ENCODE measurements around the gene HOXC5.
A peak's percentile ranks its signal among the peaks of the same experiment; 100 is the strongest.

The HOXC5 gene

DNA sequence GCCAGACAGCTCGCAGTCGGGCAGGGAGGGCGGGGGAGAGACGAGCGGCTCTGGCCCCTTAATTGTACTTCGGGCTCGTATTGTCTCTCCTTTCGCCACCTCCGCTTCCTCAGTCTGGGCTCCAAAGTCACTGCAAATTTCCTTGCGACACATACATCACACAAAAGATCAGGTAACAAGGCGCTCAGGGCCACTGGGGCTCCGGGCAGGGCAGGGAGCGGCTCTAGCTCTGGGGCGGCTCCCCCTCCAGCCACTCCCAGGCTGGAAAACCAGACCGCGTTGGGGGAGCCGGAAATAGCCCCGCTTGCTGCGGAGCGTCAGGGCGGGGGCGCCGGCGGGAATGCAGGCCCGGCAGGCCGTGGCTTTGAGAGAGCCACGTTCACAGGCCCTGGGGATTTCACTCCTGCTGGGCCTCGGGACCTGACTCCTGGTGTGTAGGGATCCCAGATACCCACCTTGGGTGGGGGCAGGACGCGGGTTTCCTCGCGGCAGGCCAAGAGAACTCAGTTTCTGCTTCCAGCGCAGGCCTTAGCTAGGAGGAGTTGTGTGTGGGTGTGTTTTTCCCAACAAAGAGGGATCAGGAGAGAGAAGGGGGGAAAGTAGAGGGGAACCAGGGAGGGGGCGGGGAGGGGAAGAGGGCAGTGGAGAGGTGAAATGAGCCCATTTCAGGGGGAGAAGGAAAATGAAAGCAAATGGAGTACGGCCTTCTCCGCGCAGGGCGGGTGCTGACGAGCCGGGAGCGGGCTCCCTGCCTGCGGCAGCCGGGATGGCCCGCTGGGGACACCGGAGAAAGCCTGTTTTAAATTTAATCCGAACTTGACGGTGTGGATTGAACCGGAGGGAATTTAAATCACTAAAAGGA lies 37.2 kb upstream of the HOXC5 start:
- DNase-seq (ENCODE audit: low spot score), result no peak

DNA sequence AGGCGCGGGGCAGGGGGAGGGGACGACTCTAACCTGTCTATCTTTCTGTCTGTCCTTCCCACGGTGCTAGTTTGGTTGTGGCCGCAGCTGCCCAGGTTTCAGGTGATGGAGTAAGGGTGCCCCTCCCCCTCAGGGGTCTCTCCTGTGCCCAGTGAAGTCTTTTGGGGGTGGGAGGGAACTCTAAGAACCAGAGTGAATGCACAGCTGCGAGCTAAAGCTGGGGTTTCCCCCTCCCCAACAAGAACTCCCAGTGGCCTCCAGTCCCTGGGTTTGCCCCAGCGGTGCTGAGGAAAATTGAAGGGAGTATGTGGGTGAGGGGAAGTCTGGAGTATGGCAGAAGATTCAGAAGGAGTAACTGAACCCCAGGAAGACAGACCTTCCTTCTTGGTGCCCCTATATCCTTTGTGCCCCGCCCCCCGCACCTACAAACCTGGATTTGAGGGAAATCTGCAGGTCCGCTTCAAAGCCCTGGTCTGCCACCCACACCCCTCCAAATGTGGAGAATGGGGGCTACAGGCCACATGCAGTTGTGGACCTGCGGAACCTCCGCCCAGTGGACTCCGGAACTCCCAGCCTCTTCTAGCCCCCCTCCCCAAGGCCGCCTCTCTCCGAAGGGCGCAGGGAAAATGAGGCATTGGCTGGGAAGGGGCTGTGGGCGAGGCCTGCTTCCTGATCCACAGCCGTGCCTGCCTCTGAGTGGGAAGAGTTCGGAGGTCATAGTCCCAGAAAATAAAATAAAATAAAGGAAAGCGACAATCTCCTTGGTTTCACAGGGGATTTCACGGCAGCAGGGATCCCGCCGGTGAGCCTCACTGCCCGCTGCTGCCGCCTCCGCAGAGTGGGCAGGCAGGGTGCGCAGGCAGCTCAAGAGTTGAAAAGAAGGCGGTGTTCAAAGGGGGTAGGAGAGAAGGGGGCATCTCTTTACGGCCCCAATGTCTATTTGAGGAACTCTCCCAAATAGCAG lies 36.3 kb upstream of the HOXC5 start:
- no peak for DNase-seq (ENCODE audit: low spot score)

DNA sequence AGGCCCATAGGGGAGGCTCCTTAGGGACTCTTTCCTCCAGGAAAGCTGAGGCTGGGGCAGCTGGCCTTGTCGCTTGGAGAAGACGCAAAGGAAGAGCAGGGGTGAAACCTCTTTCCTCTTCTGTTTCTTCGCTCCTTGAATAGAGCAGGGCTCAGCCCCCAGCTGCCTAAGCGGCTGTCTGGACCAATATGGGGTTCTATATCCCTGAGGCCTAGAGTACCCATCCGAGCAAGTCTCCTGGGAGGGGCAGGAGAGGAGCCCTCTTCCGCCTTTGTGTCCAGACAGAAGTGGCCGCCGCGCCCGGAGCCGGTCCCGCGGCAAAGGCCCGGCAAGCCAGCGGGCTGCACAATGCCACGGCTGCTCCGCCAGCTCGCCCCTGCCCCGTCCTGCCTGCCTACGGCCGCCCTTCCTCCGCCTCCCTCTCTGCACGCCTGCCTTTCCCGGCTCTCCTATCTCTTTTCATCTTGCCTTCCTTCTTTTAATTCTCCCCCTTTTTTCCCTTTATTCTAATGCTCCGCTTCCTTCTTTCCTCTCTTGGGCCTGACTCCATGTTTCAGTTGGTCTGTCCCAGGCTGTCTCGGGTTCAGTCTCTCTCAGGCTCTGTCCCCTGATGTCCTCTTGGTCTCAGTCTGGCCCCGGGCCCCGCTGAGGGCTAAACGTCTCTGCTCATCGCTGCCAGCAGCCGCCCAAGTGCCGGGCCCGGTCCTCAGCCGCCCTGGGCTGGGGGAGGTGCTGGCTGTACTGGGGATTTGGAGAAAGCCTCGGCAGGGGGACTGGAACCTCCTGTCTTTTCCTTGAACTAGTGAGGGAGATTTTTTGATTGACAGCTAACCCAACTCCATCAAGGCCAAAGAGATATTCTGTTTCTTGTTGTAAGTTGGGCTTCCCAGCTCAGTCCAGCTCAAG lies 35.4 kb upstream of the HOXC5 start:
- DNase-seq (ENCODE audit: low spot score), result no peak

DNA sequence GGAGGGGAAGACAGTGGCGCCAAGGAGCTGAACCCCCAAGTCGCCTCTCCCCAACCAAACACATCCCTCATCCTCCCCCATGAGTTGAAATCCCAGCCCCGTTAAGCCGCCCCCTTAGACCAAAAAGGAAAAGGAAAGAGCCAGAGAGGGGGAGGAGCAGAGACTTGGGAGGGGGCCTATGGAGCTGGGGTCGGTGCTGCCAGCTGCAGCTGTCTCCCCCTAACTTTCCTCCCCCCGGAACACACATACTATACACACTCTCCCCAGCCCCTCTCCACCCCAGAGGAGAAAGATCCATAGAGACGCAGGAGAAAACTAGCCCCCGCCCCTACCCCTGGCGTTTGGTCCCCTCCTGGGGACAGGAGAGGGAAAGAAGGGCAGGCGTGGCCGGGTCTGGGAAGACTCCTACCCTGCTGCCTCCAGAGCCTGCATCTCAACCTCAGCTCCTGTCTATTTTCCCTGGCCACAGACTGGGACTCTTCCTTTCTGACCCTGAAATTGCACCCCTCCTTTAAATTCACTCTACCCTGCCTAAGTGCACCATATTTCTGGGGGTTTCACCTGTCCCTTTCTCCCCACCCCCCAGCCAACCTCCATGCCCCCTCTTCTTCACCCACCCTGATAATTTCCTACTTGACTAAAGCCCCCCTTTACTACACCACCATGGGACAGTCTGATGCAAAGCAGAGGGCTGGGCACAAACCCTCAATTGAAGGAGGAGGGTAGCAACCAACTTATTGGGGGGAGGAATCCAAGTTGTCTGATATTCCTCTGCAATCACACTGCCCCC lies 34.5 kb upstream of the HOXC5 start:
- DNase-seq (ENCODE audit: low spot score), result no peak

DNA sequence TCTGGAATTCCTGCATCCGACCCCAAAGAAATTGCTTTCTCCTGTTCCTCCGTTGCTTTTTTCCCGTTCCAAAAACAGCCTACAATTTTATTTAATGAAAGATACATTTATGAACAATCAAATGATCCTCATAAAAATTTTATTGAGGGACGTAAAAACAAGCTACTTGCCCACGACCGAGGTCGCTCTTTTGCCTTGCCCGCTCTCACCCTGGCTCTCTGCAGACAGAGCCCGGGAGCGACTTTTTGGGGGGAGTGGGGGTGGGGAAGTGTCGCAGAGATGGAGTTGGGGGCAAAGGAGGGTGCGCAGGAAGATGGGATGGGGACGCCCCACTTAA lies 34.0 kb upstream of the HOXC5 start:
- DNase-seq (ENCODE audit: low spot score), result no peak

DNA sequence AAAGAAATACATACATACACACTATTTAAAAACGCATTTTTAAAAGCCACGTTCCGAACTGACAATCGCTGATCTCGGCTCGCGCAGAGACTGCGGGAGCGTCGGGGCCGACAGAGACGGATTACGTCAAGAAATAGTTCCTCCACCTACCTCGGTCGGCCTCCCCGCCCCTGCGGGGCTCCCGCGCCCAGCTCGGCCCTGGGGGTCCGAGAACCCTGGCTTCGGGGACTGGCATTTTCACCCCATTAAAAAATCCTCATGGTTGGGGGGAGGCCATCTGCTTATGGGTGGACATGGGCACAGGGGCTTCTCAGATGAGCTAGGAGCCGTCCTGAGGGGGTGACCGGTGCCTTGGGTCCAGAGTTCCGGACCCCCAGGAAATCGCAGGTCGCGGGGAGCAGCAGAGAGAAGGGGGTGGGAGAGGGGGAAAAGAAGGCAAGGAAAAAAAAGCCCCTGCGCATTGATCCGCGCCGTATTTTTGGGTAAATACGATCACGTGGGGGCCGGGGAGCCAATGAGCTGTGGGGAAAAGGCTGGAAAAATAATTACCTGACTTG lies 33.2 kb upstream of the HOXC5 start:
- DNase-seq (ENCODE audit: low spot score), result peak; percentile 64

DNA sequence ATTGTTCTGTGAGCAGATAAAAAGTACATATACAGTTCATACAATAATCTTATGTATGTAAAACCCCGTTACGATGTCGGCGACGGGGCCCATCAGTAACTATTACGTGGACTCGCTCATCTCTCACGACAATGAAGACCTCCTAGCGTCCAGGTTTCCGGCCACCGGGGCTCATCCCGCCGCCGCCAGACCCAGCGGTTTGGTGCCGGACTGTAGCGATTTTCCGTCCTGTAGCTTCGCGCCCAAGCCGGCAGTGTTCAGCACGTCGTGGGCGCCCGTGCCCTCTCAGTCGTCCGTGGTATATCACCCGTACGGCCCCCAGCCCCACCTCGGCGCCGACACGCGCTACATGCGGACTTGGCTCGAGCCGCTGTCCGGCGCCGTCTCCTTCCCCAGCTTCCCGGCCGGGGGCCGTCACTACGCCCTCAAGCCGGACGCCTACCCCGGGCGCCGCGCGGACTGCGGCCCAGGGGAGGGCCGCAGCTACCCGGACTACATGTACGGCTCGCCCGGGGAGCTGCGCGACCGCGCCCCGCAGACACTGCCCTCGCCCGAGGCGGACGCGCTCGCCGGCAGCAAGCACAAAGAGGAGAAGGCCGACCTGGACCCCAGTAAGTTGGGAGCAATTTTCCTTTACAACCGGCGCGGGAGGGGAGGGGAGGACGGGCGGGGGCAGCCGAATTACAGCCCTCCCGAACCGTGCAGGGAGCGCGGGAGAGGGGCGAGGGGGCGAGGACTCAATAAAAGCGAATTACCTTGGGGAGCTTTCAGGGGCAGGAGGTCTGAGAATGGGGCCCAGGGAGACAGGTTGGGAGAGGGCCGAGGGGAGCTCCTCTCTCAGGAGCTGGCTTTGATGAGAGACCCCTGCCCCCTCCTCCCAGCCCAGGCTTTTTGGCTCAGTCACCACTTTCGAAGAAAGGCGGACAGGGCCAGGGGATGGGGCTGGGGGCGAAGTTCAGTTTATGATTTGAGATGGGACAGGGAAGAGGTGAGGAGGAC lies 32.4 kb upstream of the HOXC5 start, which contains the start of gene HOXC9:
HOXC9 (plus strand) TSS at position 46 of the 999 bp plus-strand sequence; CDS start at position 74, 28 bp downstream.
- DNase-seq (ENCODE audit: low spot score), result no peak

DNA sequence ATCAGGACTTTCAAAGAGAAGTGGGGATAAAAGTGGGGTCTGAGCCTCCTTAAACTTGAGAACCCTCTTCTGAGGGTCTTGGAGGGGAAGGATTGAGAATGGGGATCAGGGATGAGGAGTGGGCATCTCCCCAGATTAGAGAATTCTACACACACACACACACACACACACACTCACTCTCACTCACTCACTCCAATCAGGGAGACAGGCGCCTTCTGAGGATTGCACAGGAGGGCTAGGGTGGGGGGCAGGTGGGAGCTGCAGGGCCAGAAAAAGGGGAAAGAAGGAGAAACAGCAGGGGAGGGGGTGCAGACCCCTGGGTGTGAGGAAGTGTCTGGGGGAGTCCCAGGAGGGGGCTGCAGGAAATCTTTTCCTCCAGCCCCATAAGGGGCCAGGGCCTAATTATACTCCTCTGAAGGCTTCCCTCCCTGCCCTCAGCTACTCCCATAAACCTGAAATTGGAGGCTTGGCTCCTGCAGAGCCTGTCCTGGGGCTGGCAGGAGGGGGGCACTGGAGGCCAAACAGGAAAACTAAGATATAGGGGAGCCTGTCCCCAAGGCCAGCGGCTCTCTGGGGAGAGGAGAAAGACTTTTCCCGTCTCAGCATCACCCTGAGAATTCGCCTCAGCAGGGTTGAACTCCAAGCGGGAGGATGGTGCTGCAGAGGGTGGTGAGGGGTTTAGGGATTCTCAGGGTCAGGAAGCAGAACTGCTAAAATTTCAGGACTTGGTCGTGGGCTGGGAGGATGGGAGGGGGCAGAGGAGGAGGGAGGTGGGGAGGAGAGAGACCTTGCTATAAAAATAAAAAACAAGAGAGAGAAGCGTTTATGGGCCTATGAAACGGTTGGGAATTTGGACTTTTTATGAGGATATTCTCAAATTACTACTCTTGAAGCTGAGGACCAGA lies 31.3 kb upstream of the HOXC5 start:
- no peak for DNase-seq (ENCODE audit: low spot score)

DNA sequence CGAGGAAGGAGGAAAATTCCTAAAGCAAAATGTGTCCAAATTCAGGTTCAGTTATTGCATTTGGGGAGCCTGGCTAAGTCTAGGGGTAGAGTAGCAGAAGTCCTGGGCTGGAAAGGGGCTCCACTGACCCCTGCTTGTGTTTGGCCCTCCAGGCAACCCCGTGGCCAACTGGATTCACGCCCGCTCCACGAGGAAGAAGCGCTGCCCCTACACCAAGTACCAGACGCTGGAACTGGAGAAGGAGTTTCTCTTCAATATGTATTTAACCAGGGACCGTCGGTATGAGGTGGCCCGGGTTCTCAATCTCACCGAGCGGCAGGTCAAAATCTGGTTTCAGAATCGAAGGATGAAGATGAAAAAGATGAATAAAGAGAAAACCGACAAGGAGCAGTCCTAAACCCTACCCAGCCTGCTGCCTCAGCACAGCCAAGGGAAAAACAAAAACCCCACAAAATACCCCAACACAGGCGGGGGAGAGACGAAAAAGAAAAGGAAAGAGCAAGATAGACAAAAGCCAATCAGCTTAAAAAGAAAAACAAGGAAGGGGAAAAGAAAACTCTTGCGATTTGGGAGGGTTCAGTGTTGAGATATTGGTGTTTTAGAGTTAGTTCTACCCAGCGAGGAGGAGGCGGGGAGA lies 30.5 kb upstream of the HOXC5 start:
- no peak for DNase-seq (ENCODE audit: low spot score)

DNA sequence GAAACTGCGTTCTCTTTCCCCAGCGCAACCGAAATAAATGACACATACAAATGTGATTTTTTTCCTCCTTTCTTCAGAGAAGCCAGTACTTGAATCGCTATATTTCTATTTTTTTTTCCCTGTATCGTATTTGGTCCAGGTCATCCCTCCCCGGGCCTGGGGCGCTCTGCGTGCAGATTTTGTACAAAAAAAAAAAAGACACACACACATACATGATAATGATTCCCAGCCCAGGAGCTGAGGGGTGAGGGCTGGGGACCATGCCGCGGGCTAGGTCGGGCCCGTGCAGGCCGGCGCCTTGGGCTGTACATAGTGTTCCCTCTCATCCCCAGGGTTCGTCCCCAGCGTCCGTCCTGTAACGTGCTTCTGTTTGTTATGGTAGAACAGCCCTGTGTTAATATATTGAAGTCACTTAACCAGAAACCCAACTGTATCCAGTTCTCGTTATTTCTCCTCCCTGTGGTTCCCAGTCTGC lies 29.9 kb upstream of the HOXC5 start:
- DNase-seq (ENCODE audit: low spot score), result no peak

DNA sequence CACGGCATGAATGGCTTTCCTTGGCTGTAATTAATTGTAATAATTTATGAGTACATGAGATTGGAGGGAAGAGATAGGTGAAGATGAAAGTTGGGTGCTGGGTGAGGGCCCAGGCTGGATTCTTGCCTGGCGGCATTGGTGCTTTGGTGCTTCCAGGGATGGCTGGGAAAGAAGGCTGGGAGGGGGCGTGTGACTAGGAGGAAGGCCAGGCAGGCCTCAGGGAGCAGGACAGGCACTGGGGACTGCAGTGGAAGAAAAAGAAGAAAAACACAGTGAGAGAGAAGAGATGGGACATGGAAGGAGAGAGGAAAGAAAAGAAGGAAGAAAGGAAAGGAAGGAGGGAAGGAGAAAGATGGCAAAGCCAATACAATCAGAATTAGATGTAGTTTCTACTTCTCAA lies 29.2 kb upstream of the HOXC5 start:
- no peak for DNase-seq (ENCODE audit: low spot score)

DNA sequence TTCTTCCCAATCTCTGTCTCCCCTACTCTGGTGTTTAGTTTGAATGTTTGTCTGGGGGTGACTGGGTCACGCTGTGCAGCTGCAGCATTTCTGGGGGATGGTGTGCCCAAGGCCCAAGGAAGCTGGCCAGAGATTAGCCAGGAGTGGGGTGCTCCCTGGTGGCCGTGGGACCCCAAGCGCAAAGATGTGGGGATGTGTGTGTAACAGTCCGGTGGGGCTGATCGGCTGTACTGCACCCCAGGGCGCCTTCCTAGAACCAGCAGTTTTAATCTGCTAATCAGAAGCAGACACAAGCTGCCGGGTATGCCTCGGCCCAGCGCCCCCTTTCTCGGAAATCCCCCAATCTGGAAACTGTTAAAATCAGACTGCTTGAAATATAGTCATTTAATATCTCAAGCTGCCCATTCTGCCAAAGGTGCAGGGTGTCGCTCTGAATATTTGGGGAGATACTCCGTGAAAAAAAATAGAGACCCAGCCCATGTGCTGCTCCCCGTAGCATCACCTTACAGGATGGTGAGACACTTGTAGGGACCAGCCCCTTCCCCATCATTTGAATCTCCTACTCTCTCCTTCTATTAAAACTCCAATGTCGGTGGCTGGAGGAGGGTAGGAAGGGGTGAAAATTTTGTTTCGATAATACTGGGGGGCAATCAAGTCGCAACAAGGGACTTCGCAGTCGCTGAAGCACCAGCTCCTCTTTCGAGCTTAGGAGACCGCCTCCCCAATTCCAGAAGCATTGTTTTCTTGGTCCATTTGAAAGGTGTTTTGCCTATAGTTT lies 28.6 kb upstream of the HOXC5 start:
- DNase-seq (ENCODE audit: low spot score), result no peak

DNA sequence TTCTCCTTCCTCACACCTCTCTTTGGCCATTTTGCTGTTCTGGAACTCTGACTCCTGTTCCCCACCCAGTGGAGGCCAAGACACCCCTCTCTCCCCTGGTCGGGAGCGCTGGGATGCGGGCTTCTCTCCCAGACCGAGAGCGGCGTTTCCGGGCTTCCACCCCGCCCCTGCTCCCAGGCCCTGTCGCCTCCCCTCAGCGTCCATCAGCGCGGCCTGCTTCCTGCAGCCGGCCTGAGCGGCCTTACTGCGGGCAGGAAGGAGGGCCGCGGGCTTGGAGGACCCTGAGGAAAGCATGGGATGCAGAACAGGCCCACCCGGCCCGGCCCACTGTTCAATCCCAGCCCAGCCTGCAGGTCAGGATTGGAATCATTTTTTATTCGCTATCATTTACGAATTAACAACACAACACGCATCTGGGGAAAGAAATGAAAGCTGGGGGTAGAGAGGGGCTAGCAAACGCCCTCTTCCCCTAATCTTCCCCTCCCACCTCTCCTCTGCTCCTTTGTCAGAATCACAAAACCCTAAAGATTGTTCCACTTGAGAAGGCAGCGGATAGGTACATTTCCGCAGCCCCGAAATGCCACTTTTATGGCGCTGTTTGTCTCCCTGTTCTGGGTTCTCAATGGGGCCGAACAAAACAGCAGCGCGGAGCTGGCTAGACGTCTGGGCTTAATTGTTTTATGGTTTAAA lies 27.9 kb upstream of the HOXC5 start:
- no peak for DNase-seq (ENCODE audit: low spot score)

DNA sequence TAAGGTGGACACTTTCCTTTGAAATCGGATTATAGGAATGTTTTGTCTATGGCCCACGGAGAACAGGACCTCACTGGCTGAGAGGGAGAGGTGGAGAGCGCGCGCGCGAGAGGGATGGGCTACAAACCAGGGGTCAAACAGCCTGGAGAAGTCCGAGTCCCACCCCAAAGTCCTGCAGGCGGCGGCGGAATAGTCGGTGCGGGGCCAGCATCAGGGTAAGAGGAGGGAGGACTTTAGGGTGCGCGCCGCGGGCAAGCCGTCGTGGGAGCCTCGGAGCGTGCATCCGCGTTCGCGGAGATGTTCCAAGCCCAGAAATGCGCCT lies 27.4 kb upstream of the HOXC5 start:
- DNase-seq (ENCODE audit: low spot score), result no peak

DNA sequence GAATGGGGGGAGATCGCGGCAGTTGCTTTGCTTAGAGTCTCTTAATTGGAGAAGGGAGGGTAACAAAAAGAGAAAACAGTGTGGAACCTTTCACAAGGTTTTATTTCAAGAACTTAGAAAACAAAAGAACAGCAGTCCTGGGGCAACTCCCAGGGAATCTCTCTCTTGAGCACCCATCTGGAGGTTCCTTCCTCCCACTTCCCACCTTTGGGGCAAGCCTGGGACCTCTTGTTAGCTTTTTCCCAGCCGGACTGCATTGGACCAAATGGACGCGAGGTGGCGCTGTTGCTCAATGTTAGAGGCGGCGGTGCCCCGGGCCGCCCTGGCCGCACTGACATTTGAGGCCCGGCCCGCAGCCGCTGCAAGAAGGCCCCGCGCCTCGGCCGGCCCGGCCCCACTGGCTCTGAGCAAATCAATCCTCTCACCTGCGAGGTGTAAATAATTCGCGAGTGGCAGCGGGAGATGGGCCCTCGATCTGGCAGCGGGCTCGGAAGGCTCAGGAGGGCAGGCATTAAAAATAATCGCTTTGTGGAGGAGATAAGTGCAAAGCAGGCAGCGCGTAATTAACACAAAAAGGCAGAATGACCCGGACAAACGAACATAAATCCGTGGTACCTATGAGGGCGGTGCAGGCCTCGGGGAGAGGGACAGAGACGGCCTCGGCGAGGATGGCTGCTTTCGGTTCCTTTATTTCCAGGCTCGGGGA lies 26.8 kb upstream of the HOXC5 start:
- DNase-seq (ENCODE audit: low spot score), result peak; percentile 91
